Measurements from ENCODE around the gene SNX33. TPM values are rescaled to one million over a fixed set of nuclear protein-coding genes. Genes with fewer than 3 reads are reported as not detected.

SNX33 gene
- total RNA-seq, 1 experiment from 2014 or later: 6.1 TPM

DNA sequence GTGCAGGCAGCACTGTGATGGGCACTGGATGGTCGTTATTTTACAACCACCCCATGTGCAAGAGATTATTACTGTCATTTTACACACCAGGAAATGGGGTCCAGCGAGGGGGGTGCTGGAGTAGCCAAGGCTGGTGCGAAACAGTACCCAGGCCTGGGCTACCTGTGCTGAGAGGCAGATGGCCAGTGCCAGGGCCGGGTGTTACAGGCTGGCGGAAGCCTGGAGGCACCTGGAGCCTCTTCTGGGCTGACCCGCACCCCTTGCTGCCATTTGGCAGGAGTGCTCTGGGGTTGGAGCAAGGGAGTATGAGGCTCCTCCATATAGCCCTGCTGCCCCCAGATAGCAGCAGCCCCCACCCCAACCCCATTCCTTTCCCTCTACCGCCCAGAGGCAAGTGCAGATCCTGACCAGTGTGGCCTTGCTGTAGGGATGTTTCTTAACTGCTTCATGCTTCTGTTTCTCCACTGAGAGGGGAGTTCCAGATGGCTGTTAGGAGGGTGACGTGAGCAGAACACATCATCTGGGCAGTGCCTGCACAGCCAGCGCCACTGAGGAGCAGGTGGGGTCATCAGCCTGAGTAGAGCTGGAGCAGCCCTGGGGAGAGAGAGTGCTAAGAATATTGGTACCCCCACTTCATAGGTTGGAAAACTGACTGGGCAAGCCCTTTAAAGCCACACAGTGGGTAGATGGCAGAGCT, 15.3 kb downstream of the SNX33 start:
- Histone ChIP-seq H3K4me1 (replicated peaks) (peaks cover 40% of the 10 kb centered on the region), H3K27ac (no peak overlapping the region), H3K36me3 (peaks cover 7% of the 10 kb centered on the region; the same call in 1 of the 2 replicates), H3K9me3 (replicated peaks) (no peaks in the 10 kb centered on the region), H3K4me3 (no peak overlapping the region), H3K27me3 (replicated peaks) (no peaks in the 10 kb centered on the region)
- DNase-seq (ENCODE audit: low read depth in 1 of 2, low spot score in 2 of 2): no peak

DNA sequence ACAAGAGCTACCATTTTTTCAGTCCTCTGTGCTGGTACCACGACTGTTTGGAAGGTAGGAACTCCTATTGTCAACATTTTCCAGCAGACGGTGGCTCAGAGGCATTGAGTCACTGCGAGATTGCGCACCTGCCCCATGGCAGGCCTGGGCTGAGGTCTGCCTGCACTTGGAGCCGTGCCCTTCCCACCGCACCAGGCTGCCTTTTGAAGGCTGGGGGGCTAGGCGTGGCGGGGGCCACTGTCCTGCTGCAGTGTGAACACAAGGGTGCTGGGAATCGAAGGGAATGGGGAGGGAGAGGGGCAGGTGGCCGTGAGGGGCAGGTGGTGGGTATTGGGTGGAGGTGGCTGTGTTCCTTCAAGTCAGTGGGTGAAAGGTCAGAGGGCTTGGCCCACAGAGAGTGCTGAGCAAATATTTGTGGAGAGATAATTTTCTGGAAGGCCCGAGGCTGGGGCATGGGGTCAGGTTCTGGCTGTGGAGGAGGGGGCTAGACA, 16.3 kb downstream of the SNX33 start:
- Histone ChIP-seq H3K36me3 (0 out of 2 replicates have a peak, but pooled peaks cover 7% of the 10 kb centered on the region), H3K27me3 (replicated peaks) (no peaks in the 10 kb centered on the region)

GRCh38 chr15:75666823-75667501, 19.2 kb downstream of the SNX33 start:
- Histone ChIP-seq H3K27me3 (replicated peaks) (no peaks in the 10 kb centered on the region), H3K27ac (peak overlapping the region; percentile 95), H3K4me1 (replicated peaks) (peaks cover 28% of the 10 kb centered on the region), H3K36me3 (no peaks in the 10 kb centered on the region), H3K9me3 (replicated peaks) (no peaks in the 10 kb centered on the region), H3K4me3 (no peak overlapping the region)
- DNase-seq (ENCODE audit: low read depth in 1 of 2, low spot score in 2 of 2): peak; percentile 93 to 95

More for the DNA sequence above, 16.3 kb downstream of the SNX33 start:
- H3K9me3 ChIP-seq (replicated peaks): no peaks in the 10 kb centered on the region
- H3K4me1 ChIP-seq (replicated peaks): peaks cover 40% of the 10 kb centered on the region
- DNase-seq (ENCODE audit: low read depth in 1 of 2, low spot score in 2 of 2): no peak
- no peak overlapping the region for H3K27ac ChIP-seq
- H3K4me3 ChIP-seq: no peak overlapping the region

- H3K4me3 ChIP-seq: no peak overlapping the region
- peaks cover 48% of the 10 kb centered on the region for H3K4me1 ChIP-seq (replicated peaks)
- no peaks in the 10 kb centered on the region for H3K27me3 ChIP-seq (replicated peaks)
- no peaks in the 10 kb centered on the region for H3K9me3 ChIP-seq (replicated peaks)
- no peaks in the 10 kb centered on the region for H3K36me3 ChIP-seq
- DNase-seq (ENCODE audit: low read depth in 1 of 2, low spot score in 2 of 2): no peak
- no peak overlapping the region for H3K27ac ChIP-seq
These were observed 21.6 kb downstream of the SNX33 start for GRCh38 chr15:75669191-75669878.

DNA sequence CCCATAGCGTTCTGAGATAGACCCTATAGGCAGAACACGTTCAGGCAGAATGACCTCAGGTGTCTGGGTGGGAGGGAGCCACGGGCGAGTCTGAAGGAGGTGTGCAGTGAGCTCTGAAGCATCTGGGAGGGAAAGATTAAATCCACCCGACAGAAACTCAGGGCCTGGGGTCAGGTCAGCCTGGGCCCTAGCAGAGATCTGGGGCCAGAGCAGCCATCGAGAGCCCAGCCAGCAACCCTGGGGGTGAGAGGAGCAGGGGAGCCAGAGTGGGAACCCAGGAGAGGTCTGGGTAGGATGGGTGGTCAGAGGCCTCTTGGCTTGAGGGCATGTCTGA, 22.1 kb downstream of the SNX33 start:
- DNase-seq (ENCODE audit: low read depth in 1 of 2, low spot score in 2 of 2): no peak
- H3K27me3 ChIP-seq (replicated peaks): no peaks in the 10 kb centered on the region
- no peak overlapping the region for H3K4me3 ChIP-seq
- no peaks in the 10 kb centered on the region for H3K9me3 ChIP-seq (replicated peaks)
- H3K36me3 ChIP-seq: no peaks in the 10 kb centered on the region
- peaks cover 48% of the 10 kb centered on the region for H3K4me1 ChIP-seq (replicated peaks)
- no peak overlapping the region for H3K27ac ChIP-seq

DNA sequence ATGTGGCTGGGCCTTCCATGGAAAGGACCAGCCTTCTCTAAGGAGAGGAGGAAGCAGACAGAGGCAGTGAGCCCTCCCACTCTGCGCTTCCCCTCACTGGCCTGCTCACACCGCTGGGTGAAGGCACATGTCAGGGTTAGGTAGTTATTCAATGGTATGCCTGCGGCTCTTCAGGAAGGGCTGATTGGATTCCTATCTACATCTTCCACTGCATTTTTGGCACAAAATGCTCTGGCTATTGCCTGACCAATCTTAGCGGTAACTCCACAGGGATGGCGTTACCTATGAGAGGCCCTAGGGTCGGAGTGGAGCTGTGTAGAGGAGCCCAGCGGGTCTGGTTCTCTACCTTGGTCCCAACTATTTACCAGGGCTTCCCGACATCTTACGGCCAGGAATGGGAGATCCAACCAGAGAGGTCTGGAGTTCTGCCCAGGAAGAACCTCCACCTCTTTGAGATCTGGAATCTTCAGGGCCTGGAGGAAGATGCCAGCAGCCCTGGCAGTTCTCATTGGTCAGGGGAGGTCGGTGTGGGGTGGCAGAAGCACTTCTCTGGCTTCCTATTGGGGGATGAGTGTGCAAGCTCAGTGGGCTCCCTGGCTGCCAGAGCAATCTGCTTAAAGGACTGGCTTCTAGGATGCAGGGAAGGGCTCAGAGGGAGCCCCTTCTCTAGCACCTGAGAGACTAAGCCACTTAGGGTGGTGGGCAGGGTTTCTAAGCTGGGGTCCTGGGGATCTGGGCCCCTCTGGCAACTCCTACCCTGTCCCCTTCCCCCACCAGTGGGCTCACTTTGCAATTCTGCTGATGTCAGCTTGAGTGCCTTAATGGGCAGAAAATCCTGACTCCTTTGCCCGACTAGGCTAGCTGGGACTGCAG, 24.3 kb downstream of the SNX33 start:
- H3K27me3 ChIP-seq (replicated peaks): no peaks in the 10 kb centered on the region
- H3K9me3 ChIP-seq (replicated peaks): no peaks in the 10 kb centered on the region
- peak overlapping the region; percentile 78 for H3K27ac ChIP-seq
- no peak for DNase-seq (ENCODE audit: low read depth in 1 of 2, low spot score in 2 of 2)
- no peak overlapping the region for H3K4me3 ChIP-seq
- H3K4me1 ChIP-seq (replicated peaks): peaks cover 39% of the 10 kb centered on the region
- no peaks in the 10 kb centered on the region for H3K36me3 ChIP-seq

GRCh38 chr15:75672646-75673425, 25.1 kb downstream of the SNX33 start:
- Histone ChIP-seq H3K27me3 (replicated peaks) (no peaks in the 10 kb centered on the region), H3K36me3 (no peaks in the 10 kb centered on the region), H3K9me3 (replicated peaks) (no peaks in the 10 kb centered on the region), H3K4me1 (replicated peaks) (peaks cover 30% of the 10 kb centered on the region), H3K27ac (peak overlapping the region; percentile 78), H3K4me3 (no peak overlapping the region)
- DNase-seq (ENCODE audit: low read depth in 1 of 2, low spot score in 2 of 2): peak; percentile 74 to 82

DNA sequence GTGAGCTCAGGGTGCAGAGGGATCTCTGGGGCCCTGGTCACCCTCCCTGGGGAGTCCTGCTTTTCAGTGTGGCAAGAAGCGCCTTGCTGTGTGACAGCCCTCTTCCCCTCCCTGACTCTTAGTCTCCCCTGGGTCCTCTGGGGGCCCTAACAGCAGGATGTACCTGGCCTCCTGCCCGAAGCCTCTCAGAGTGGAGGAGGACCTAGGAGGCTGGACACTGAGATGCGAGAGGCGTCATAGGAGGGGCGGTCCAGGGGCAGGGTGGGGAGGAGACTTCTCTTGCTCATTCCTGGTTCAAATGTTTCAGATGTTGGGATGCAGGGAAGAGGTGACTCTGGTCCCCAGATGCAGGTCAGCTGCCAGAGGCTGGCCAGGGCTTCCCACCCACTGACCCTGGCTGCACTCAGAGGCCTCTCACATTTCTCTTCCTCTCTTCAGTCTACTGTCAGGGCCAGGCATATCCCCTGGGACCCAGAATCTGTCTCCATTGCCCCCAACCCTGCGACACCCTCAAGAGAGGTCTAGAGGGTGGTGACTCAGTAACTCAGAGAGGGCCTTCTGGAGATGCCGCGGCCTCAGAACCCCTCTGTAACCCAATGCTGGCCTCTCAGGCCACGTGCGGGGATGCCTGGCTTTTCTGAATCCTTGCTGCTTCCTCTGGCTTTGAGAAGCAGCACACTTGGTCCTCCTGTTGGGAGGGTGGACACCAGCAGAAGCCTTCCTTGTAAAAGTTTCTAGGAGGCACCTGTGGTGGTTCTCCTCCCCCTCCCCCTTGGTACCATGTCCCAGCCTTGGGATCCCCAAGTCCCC, 25.9 kb downstream of the SNX33 start:
- no peaks in the 10 kb centered on the region for H3K27me3 ChIP-seq (replicated peaks)
- peak overlapping the region; percentile 78 for H3K27ac ChIP-seq
- no peak for DNase-seq (ENCODE audit: low read depth in 1 of 2, low spot score in 2 of 2)
- no peak overlapping the region for H3K4me3 ChIP-seq
- H3K36me3 ChIP-seq: no peaks in the 10 kb centered on the region
- H3K4me1 ChIP-seq (replicated peaks): peaks cover 30% of the 10 kb centered on the region
- no peaks in the 10 kb centered on the region for H3K9me3 ChIP-seq (replicated peaks)

GRCh38 chr15:75674366-75674765, 26.7 kb downstream of the SNX33 start:
- no peaks in the 10 kb centered on the region for H3K9me3 ChIP-seq (replicated peaks)
- no peaks in the 10 kb centered on the region for H3K27me3 ChIP-seq (replicated peaks)
- no peak overlapping the region for H3K27ac ChIP-seq
- no peak for DNase-seq (ENCODE audit: low read depth in 1 of 2, low spot score in 2 of 2)
- H3K4me1 ChIP-seq (replicated peaks): peaks cover 27% of the 10 kb centered on the region
- no peaks in the 10 kb centered on the region for H3K36me3 ChIP-seq
- no peak overlapping the region for H3K4me3 ChIP-seq

GRCh38 chr15:75675579-75676404, 28.1 kb downstream of the SNX33 start:
- DNase-seq (ENCODE audit: low read depth in 1 of 2, low spot score in 2 of 2): no peak
- peaks cover 27% of the 10 kb centered on the region for H3K4me1 ChIP-seq (replicated peaks)
- H3K9me3 ChIP-seq (replicated peaks): no peaks in the 10 kb centered on the region
- no peak overlapping the region for H3K4me3 ChIP-seq
- no peaks in the 10 kb centered on the region for H3K27me3 ChIP-seq (replicated peaks)
- no peaks in the 10 kb centered on the region for H3K36me3 ChIP-seq
- H3K27ac ChIP-seq: no peak overlapping the region

- no peak for DNase-seq (ENCODE audit: low read depth in 1 of 2, low spot score in 2 of 2)
- H3K4me1 ChIP-seq (replicated peaks): peaks cover 23% of the 10 kb centered on the region
- no peaks in the 10 kb centered on the region for H3K9me3 ChIP-seq (replicated peaks)
These were observed 29.2 kb downstream of the SNX33 start for GRCh38 chr15:75676688-75677464.

More at GRCh38 chr15:75676688-75677464, 29.2 kb downstream of the SNX33 start:
- H3K36me3 ChIP-seq: no peaks in the 10 kb centered on the region
- H3K27me3 ChIP-seq (replicated peaks): no peaks in the 10 kb centered on the region
- H3K27ac ChIP-seq: no peak overlapping the region
- H3K4me3 ChIP-seq: no peak overlapping the region
